K562 (cell line): ENCODE data around the gene REM2. TPM values are rescaled to one million over a fixed set of nuclear protein-coding genes. Genes with fewer than 3 reads are reported as not detected.

Experiments
- ARID2 ChIP-seq: fragments of 450-650 bp; IDR thresholded peaks from 2 replicates; pipeline ENCODE4 v1.6.1; 2017; ENCODE audit warnings: antibody characterized with exemption, mild to moderate bottlenecking
- BRD4 ChIP-seq: fragments of 200-600 bp; sonication (generic); IDR thresholded peaks from 2 replicates; pipeline ENCODE4 v1.6.1; 2017; ENCODE audit warnings: inconsistent platforms
- BRD9 ChIP-seq: fragments of 450-650 bp; IDR thresholded peaks from 2 replicates; pipeline ENCODE4 v1.6.1; 2018; ENCODE audit warnings: low read depth; ENCODE audit not compliant: partially characterized antibody
- DACH1 ChIP-seq: fragments of 450-650 bp; IDR thresholded peaks from 2 replicates; pipeline ENCODE4 v1.6.1; 2018; ENCODE audit not compliant: partially characterized antibody
- HNRNPUL1 ChIP-seq: fragments of 200-400 bp; formaldehyde crosslinking; IDR thresholded peaks from 2 replicates; pipeline ENCODE4 v1.6.1; 2017; ENCODE audit warnings: low read length
- MED1 ChIP-seq: sonication (generic); formaldehyde crosslinking; IDR thresholded peaks from 2 replicates; pipeline ENCODE4 v1.8.1; 2023; ENCODE audit warnings: missing genetic modification reagents, borderline replicate concordance
- MTA1 ChIP-seq: fragments of 450-650 bp; IDR thresholded peaks from 2 replicates; pipeline ENCODE4 v1.6.1; 2017; ENCODE audit warnings: borderline replicate concordance
- PYGO2 ChIP-seq: fragments of 450-650 bp; IDR thresholded peaks from 2 replicates; pipeline ENCODE4 v1.6.1; 2016; ENCODE audit warnings: mild to moderate bottlenecking, missing genetic modification characterization, moderate library complexity, missing compliant biosample characterization
- XRCC3 ChIP-seq: fragments of 450-650 bp; IDR thresholded peaks from 2 replicates; pipeline ENCODE4 v1.6.1; 2017; ENCODE audit warnings: mild to moderate bottlenecking, moderate library complexity
- ZBTB7A ChIP-seq: IDR thresholded peaks from 2 replicates; pipeline ENCODE4 v1.6.1; 2011; ENCODE audit warnings: low read depth, mild to moderate bottlenecking, low read length, moderate library complexity, borderline replicate concordance; ENCODE audit not compliant: control insufficient read depth
- polyA plus RNA-seq, 8 experiments: library from polyadenylated mRNA; depleted of rRNA in 4 of 8; stranded (reverse) in 5 of 8; unstranded in 3 of 8; fragments of >200 nt; fragmentation: Nextera tagmentation in 2 of 8; fragmentation: Illumina TruSeq in 1 of 8; extraction: Ambion mirVana in 2 of 8; extraction: Trizol in 1 of 8; gene quantifications; 2 replicates each; pipeline versions ENCODE4 v1.2.1 to v1.2.3, GENCODE V29; 2011 to 2014; ENCODE audit warnings: inconsistent platforms in 1 of 8, missing spikeins in 1 of 8
- total RNA-seq, 7 experiments: library from RNA; depleted of rRNA in 6 of 7; stranded (reverse); fragments of >200 nt in 6 of 7; fragmentation: Illumina TruSeq in 2 of 7; extraction: Trizol in 2 of 7; gene quantifications; 2 replicates each; pipeline versions ENCODE4 v1.2.1 to v1.2.3, GENCODE V29; 2011 to 2021; ENCODE audit warnings: low replicate concordance in 1 of 7
- TF ChIP-seq, protein P1 (sequence below): fragments of 200-800 bp; sonication (Bioruptor generic); IDR thresholded peaks from 2 replicates; pipeline ENCODE4 v1.6.1; 2016; ENCODE audit warnings: missing genetic modification characterization, missing compliant biosample characterization
- TF ChIP-seq, protein P2 (sequence below): sonication (generic); formaldehyde crosslinking; IDR thresholded peaks from 2 replicates; pipeline ENCODE4 v1.9.0; 2022; ENCODE audit warnings: mild to moderate bottlenecking, missing genetic modification reagents
- TF ChIP-seq, protein P3 (sequence below), 2 experiments: IDR thresholded peaks; 2 replicates each; pipeline ENCODE4 v1.6.1; 2011; ENCODE audit warnings: borderline replicate concordance in 1 of 2, control low read depth in 1 of 2, low read depth in 1 of 2, low read length in 1 of 2, mild to moderate bottlenecking in 1 of 2, mixed read lengths in 1 of 2, moderate library complexity in 1 of 2; ENCODE audit not compliant: insufficient read depth in 1 of 2, insufficient read length in 1 of 2, poor library complexity in 1 of 2, severe bottlenecking in 1 of 2; ENCODE audit errors: extremely low read depth in 1 of 2
- TF ChIP-seq, protein P4 (sequence below): sonication (generic); formaldehyde crosslinking; IDR thresholded peaks from 2 replicates; pipeline ENCODE4 v1.8.0; 2022; ENCODE audit warnings: mild to moderate bottlenecking, missing genetic modification reagents
- TF ChIP-seq, protein P5 (sequence below): fragments of 250-450 bp; sonication (Bioruptor Pico); IDR thresholded peaks from 2 replicates; pipeline ENCODE4 v1.9.0; 2021; ENCODE audit warnings: mild to moderate bottlenecking, inconsistent platforms
- TF ChIP-seq, protein P6 (sequence below): fragments of 450-650 bp; IDR thresholded peaks from 2 replicates; pipeline ENCODE4 v1.7.0; 2016; ENCODE audit warnings: borderline replicate concordance

The REM2 gene
- total and polyA plus RNA-seq, 9 of the 15 experiments (the other 6 are each of a cell fraction or from before 2014, with no cell fraction given), result 0.18 to 1.0 (median 0.38) TPM

DNA sequence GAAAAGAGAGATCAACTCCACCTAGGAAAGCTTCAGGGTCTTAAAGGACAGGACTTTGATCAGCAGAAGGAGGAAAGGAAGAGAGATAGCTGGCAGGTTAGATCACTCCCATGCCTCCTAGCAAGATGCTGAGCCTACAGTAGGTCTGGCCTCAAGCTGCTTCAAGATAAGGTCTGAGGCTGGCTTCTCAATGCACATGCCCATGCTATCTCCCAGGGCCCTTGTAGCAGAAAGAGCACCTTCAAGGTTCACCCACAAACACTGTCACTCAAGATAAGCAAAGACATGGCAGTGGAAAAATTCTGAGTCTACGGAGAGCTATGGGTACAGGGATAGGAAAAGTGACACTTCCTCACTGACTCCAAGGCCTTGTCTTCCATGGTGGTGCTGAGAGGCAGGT lies 14.3 kb downstream of the REM2 start (continued):
- TF ChIP-seq, protein P1, sequence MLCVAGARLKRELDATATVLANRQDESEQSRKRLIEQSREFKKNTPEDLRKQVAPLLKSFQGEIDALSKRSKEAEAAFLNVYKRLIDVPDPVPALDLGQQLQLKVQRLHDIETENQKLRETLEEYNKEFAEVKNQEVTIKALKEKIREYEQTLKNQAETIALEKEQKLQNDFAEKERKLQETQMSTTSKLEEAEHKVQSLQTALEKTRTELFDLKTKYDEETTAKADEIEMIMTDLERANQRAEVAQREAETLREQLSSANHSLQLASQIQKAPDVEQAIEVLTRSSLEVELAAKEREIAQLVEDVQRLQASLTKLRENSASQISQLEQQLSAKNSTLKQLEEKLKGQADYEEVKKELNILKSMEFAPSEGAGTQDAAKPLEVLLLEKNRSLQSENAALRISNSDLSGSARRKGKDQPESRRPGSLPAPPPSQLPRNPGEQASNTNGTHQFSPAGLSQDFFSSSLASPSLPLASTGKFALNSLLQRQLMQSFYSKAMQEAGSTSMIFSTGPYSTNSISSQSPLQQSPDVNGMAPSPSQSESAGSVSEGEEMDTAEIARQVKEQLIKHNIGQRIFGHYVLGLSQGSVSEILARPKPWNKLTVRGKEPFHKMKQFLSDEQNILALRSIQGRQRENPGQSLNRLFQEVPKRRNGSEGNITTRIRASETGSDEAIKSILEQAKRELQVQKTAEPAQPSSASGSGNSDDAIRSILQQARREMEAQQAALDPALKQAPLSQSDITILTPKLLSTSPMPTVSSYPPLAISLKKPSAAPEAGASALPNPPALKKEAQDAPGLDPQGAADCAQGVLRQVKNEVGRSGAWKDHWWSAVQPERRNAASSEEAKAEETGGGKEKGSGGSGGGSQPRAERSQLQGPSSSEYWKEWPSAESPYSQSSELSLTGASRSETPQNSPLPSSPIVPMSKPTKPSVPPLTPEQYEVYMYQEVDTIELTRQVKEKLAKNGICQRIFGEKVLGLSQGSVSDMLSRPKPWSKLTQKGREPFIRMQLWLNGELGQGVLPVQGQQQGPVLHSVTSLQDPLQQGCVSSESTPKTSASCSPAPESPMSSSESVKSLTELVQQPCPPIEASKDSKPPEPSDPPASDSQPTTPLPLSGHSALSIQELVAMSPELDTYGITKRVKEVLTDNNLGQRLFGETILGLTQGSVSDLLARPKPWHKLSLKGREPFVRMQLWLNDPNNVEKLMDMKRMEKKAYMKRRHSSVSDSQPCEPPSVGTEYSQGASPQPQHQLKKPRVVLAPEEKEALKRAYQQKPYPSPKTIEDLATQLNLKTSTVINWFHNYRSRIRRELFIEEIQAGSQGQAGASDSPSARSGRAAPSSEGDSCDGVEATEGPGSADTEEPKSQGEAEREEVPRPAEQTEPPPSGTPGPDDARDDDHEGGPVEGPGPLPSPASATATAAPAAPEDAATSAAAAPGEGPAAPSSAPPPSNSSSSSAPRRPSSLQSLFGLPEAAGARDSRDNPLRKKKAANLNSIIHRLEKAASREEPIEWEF, result no peak
- TF ChIP-seq XRCC3 (no peak), MED1 (no peak), DACH1 (no peak), BRD9 (no peak), ARID2 (no peak), BRD4 (no peak), PYGO2 (tag) (no peak), HNRNPUL1 (no peak), ZBTB7A (no peak), MTA1 (peak; percentile 58; the same call in 1 of the 2 replicates)
- TF ChIP-seq, protein P2, sequence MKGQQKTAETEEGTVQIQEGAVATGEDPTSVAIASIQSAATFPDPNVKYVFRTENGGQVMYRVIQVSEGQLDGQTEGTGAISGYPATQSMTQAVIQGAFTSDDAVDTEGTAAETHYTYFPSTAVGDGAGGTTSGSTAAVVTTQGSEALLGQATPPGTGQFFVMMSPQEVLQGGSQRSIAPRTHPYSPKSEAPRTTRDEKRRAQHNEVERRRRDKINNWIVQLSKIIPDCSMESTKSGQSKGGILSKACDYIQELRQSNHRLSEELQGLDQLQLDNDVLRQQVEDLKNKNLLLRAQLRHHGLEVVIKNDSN, result no peak
- TF ChIP-seq, protein P3, sequence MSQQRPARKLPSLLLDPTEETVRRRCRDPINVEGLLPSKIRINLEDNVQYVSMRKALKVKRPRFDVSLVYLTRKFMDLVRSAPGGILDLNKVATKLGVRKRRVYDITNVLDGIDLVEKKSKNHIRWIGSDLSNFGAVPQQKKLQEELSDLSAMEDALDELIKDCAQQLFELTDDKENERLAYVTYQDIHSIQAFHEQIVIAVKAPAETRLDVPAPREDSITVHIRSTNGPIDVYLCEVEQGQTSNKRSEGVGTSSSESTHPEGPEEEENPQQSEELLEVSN (IDR thresholded peaks at IDR 0.05; ENCODE audit: borderline replicate concordance in 1 of 2, extremely low read depth in 1 of 2, insufficient read depth in 1 of 2, insufficient read length in 1 of 2, low read depth in 1 of 2, low read length in 1 of 2, poor library complexity in 1 of 2, severe bottlenecking in 1 of 2), result peak; percentile 39 to 49
- TF ChIP-seq, protein P4, sequence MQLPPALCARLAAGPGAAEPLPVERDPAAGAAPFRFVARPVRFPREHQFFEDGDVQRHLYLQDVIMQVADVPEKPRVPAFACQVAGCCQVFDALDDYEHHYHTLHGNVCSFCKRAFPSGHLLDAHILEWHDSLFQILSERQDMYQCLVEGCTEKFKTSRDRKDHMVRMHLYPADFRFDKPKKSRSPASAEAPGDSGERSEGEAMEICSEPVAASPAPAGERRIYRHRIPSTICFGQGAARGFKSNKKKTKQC (CRISPR knock-in tag), result no peak
- TF ChIP-seq, protein P5, sequence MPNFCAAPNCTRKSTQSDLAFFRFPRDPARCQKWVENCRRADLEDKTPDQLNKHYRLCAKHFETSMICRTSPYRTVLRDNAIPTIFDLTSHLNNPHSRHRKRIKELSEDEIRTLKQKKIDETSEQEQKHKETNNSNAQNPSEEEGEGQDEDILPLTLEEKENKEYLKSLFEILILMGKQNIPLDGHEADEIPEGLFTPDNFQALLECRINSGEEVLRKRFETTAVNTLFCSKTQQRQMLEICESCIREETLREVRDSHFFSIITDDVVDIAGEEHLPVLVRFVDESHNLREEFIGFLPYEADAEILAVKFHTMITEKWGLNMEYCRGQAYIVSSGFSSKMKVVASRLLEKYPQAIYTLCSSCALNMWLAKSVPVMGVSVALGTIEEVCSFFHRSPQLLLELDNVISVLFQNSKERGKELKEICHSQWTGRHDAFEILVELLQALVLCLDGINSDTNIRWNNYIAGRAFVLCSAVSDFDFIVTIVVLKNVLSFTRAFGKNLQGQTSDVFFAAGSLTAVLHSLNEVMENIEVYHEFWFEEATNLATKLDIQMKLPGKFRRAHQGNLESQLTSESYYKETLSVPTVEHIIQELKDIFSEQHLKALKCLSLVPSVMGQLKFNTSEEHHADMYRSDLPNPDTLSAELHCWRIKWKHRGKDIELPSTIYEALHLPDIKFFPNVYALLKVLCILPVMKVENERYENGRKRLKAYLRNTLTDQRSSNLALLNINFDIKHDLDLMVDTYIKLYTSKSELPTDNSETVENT (CRISPR knock-in tag), result no peak
- TF ChIP-seq, protein P6, sequence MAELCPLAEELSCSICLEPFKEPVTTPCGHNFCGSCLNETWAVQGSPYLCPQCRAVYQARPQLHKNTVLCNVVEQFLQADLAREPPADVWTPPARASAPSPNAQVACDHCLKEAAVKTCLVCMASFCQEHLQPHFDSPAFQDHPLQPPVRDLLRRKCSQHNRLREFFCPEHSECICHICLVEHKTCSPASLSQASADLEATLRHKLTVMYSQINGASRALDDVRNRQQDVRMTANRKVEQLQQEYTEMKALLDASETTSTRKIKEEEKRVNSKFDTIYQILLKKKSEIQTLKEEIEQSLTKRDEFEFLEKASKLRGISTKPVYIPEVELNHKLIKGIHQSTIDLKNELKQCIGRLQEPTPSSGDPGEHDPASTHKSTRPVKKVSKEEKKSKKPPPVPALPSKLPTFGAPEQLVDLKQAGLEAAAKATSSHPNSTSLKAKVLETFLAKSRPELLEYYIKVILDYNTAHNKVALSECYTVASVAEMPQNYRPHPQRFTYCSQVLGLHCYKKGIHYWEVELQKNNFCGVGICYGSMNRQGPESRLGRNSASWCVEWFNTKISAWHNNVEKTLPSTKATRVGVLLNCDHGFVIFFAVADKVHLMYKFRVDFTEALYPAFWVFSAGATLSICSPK, result peak; percentile 44; the same call in 1 of the 2 replicates
